Muscle of leg (tissue), 11 donors: ENCODE results near the gene PRSS38. TPM values are rescaled to one million over a fixed set of nuclear protein-coding genes. Genes with fewer than 3 reads are reported as not detected.
"Not testable (repeated sequence)": the region's sequence is repeated elsewhere in the genome, so short reads cannot be mapped to it uniquely, and the experiment has no call there.

ENCODE experiments used
- DNase-seq: peaks from one replicate; pipeline ENCODE4 v3.0.0; 2013
- H3K27ac ChIP-seq: one replicate; pipeline ENCODE4 v1.5.1; 2013; ENCODE audit warnings: mild to moderate bottlenecking, low read length, control low read depth
- H3K27me3 ChIP-seq: one replicate; pipeline ENCODE4 v1.6.1; 2013; ENCODE audit warnings: low read length; ENCODE audit not compliant: control insufficient read depth, insufficient read depth
- H3K36me3 ChIP-seq: one replicate; pipeline ENCODE4 v1.6.1; 2013; ENCODE audit warnings: low read length; ENCODE audit not compliant: control insufficient read depth, insufficient read depth
- H3K4me1 ChIP-seq: one replicate; pipeline ENCODE4 v1.6.1; 2013; ENCODE audit warnings: low read length; ENCODE audit not compliant: control insufficient read depth, insufficient read depth
- H3K4me3 ChIP-seq: one replicate; pipeline ENCODE4 v1.5.1; 2013; ENCODE audit warnings: low read length, control low read depth
- H3K9me3 ChIP-seq: replicated peaks from 2 replicates; pipeline ENCODE4 v1.6.1; 2013; ENCODE audit warnings: low read depth, low read length; ENCODE audit not compliant: control insufficient read depth
- WGBS: methylation state at CpG from one replicate; pipeline ENCODE4 v1.1.5; 2013; ENCODE audit warnings: missing lambda C conversion rate; ENCODE audit not compliant: insufficient coverage; 5-methylcytosine and 5-hydroxymethylcytosine counted together
- polyA plus RNA-seq, 8 donors: library from polyadenylated mRNA; unstranded; fragments of 120-200 nt; gene quantifications; one replicate each; pipeline versions ENCODE4 v1.2.1 to v1.2.3, GENCODE V29; 2013; ENCODE audit warnings: inconsistent platforms in 1 of 8, low replicate concordance in 1 of 8; ENCODE audit not compliant: insufficient read length in 8 of 8, insufficient read depth in 1 of 8
- total RNA-seq: library from RNA; stranded (reverse); fragments of 120-200 nt; gene quantifications from one replicate; pipeline ENCODE4 v1.2.4, GENCODE V29; 2013

The PRSS38 gene
- total and polyA plus RNA-seq, 9 donors = not detected

DNA sequence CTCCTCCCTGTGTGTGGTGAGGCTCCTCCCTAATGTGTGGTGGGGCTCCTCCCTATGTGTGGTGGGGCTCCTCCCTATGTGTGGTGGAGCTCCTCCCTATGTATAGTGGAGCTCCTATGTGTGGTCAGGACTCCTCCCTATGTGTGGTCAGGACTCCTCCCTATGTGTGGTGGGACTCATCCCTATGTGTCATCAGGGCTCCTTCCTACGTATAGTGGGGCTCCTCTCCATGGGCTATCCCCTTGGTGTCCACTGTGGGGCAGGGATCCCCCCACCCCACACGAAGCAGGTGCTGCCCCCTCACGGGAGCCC lies 29.6 kb downstream of the PRSS38 start:
- no peaks in the 10 kb centered on the region for H3K36me3 ChIP-seq
- DNase-seq = no peak
- no peaks in the 10 kb centered on the region for H3K27me3 ChIP-seq
- WGBS = 82% methylated on average over 3 of the region's 3 CpGs
- H3K9me3 ChIP-seq = peaks cover 4% of the 10 kb centered on the region
- no peaks in the 10 kb centered on the region for H3K4me1 ChIP-seq
- no peak overlapping the region for H3K27ac ChIP-seq
- no peak overlapping the region for H3K4me3 ChIP-seq

DNA sequence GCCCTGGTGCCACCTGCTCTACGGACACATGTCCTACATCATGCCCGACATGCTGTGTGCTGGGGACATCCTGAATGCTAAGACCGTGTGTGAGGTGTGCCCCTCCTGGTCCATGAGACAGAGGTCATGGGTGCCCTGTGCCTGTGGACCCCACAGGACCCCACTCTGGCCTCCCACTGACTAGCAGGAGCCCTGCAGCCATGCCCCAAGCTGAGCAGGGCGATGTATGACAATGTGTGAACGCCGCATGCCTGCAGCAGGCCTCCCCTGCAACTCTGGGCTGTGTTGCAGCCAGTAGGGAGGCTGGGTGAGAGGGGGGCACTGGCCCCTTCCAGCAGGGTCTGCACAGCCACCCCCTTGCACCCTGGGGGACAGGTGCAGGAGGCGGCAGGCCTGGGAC lies 30.0 kb downstream of the PRSS38 start:
- 98% methylated on average over 5 of the region's 7 CpGs for WGBS

DNA sequence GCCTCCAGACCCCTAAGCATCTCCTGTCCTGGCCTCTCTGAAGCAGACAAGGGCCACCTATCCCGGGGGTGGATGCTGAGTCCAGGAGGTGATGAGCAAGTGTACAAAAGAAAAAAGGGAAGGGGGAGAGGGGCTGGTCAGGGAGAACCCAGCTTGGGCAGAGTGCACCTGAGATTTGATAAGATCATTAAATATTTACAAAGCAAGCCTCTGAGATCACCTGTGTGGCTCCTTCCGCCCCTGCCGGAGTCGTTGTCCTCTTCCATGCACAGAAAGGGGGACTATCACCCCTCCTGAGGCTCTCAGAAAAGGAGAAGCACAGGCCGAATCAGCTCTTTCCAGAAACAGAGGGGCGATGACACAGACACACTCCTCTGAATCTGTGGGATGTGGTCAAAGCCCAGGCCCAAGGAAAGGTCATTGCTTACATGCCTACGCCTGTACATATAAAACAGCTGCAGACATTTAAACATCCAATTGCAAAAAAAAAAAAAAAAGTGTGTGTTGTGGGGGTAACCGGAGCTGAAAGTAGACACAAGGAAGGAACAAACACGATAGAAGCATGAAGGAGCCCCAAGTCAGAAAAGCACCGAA lies 30.9 kb downstream of the PRSS38 start:
- Histone ChIP-seq H3K4me3 (no peak overlapping the region), H3K36me3 (no peaks in the 10 kb centered on the region), H3K4me1 (no peaks in the 10 kb centered on the region), H3K9me3 (peaks cover 4% of the 10 kb centered on the region), H3K27me3 (no peaks in the 10 kb centered on the region), H3K27ac (no peak overlapping the region)
- WGBS = 66% methylated on average over 4 of the region's 10 CpGs
- no peak for DNase-seq

More for the DNA sequence above, 30.0 kb downstream of the PRSS38 start:
- Histone ChIP-seq H3K27ac (no peak overlapping the region), H3K4me3 (no peak overlapping the region), H3K4me1 (no peaks in the 10 kb centered on the region), H3K27me3 (no peaks in the 10 kb centered on the region), H3K36me3 (no peaks in the 10 kb centered on the region), H3K9me3 (peaks cover 4% of the 10 kb centered on the region)
- no peak for DNase-seq

DNA sequence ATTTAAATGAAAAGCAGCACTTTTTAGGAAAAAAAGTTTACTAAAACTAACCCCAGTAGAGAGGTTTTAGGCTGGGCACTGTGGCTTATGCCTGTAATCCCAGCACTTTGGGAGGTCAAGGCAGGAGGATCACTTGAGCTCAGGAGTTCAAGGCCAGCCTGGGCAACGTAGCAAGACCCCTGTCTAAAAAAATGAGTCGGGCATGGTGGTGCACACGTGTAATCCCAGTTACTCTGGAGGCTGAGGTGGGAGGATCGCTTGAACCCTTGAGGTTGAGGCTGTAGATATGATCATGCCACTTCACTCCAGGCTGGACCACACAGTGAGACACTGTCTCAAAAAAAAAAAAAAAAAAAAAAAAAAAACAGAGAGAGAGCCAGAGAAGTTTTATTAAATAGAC lies 31.6 kb downstream of the PRSS38 start:
- H3K9me3 ChIP-seq, H3K27me3 ChIP-seq, DNase-seq, H3K4me1 ChIP-seq, H3K36me3 ChIP-seq, H3K4me3 ChIP-seq, H3K27ac ChIP-seq: not testable (repeated sequence)
- WGBS = 93% methylated on average over 3 of the region's 4 CpGs

DNA sequence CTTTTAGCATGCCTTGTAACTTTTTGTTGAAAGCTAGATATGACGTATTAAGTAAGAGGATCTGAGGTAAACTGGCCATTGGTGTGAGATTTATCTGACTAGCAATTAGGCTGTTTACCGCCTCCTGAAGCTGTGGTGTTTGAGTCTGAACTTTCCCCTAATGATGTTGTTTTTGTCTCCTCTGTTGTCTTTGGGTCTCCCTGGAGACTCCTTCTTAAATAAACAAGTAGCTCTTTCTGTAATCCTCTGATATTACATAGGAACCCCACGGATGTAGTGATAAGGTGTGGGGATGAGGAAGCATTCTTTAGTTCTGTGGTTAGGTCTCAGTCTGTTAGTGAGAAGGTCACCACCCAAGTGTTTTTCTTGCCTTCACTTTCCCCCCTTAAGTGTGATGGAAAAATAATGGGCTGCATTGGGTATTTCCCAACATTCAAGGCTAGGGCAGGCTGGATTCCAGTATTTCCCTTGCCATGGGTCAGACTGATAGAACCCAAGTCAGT lies 33.0 kb downstream of the PRSS38 start:
- no peaks in the 10 kb centered on the region for H3K27me3 ChIP-seq
- H3K36me3 ChIP-seq = no peaks in the 10 kb centered on the region
- 100% methylated on average over 1 of the region's 3 CpGs for WGBS
- peaks cover 4% of the 10 kb centered on the region for H3K9me3 ChIP-seq
- no peak overlapping the region for H3K27ac ChIP-seq
- H3K4me3 ChIP-seq = no peak overlapping the region
- H3K4me1 ChIP-seq = no peaks in the 10 kb centered on the region
- DNase-seq = no peak

DNA sequence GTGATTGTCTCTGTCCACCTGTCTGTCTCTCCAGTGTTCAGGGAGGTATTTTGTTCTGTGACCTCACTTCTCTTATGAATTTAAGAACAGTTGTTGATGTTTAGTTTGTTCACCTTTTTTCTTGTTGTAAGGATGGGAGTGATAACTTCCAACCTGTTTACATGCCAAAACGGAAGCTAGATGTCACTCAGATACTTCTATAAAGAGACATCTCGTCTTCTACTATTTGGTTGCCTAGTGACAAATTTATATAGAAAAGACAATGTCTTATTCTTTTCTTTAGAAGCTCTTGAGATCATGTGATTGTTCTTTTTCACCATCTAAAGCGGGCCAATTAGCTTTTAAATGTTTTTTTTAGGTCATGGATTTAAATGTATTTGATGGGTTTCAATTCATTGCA lies 33.8 kb downstream of the PRSS38 start:
- no peak for DNase-seq
- no CpG with 5 or more reads among the region's 3 CpGs for WGBS

DNA sequence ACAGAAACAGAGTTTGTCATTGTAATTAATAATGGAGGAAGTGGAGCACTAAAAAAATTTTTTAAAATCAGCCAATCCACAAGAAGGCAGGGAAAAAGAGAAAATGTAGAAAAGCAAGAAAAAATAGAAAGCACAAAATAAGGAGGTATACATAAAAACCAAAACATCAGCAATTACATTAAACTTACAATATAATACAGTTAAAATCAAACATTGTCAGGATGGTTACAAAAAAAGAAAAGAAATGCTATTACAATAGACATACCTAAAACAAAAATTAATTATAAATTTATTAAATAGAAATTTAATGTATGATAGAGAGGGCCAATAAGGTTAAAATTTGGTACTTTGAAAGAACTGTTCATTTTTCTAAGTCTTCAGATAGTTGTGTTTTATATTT lies 38.7 kb downstream of the PRSS38 start:
- Histone ChIP-seq H3K27me3 (no peaks in the 10 kb centered on the region), H3K4me1 (no peaks in the 10 kb centered on the region), H3K27ac (no peak overlapping the region), H3K9me3 (no peaks in the 10 kb centered on the region), H3K4me3 (no peak overlapping the region), H3K36me3 (no peaks in the 10 kb centered on the region)
- no peak for DNase-seq

More for the DNA sequence above, 33.8 kb downstream of the PRSS38 start:
- no peaks in the 10 kb centered on the region for H3K36me3 ChIP-seq
- H3K4me1 ChIP-seq = no peaks in the 10 kb centered on the region
- peaks cover 4% of the 10 kb centered on the region for H3K9me3 ChIP-seq
- no peaks in the 10 kb centered on the region for H3K27me3 ChIP-seq
- H3K27ac ChIP-seq = no peak overlapping the region
- no peak overlapping the region for H3K4me3 ChIP-seq

DNA sequence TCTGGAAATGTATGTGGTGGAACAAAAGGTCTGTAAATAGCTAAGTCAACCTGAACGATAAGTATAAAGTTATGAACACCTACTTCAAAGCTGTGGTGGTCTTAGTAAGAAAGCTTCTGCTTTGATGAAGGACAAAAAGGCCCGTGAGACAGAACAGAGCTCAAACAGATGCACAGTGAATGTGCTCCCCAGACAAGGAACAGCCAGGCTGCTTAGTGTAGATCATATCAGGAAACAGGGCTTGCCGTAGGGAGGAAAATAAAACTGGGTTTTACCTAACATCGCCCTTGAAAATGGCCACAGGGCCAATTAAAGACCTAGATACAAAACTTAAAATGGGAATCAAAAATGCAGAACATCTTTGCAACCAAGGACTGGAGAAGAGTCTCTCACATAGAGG lies 40.2 kb downstream of the PRSS38 start:
- 44% methylated on average over 1 of the region's 4 CpGs for WGBS
- Histone ChIP-seq H3K27me3 (no peaks in the 10 kb centered on the region), H3K9me3 (no peaks in the 10 kb centered on the region), H3K27ac (no peak overlapping the region), H3K36me3 (no peaks in the 10 kb centered on the region), H3K4me1 (no peaks in the 10 kb centered on the region), H3K4me3 (no peak overlapping the region)
- no peak for DNase-seq

DNA sequence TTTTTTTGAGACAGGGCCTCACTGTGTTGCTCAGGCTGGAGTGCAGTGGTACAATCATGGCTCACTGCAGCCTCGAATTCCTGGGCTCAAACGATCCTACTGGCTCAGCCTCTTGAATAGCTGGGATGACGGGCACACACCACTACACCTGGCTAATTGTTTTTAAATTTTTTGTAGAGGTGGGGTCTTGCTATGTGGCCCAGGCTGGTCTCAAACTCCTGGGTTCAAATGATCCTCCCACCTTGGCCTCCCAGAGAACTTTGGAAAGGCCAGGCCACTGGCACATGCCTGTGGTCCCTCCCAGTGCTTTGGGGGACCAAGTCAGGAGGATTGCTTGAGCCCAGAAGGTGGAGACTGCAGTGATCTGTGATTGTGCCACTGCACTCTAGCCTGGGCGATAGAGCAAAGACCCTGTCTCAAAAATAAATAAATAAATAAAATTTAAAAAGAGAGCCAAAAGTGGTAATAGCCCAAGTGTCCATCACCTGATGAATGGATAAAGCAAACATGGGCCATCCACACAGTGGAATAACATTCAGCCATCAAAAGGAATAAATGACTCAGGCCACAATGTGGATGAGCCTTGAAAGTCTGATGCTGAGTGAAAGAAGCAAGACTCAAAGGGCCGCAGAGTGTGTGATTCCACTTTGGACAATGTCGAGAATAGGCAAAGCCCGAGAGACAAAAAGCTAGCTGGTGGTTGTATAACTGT lies 40.8 kb downstream of the PRSS38 start:
- no peaks in the 10 kb centered on the region for H3K9me3 ChIP-seq
- no peak for DNase-seq
- H3K4me1 ChIP-seq = no peaks in the 10 kb centered on the region
- H3K27ac ChIP-seq = no peak overlapping the region
- H3K36me3 ChIP-seq = no peaks in the 10 kb centered on the region
- no peak overlapping the region for H3K4me3 ChIP-seq
- H3K27me3 ChIP-seq = no peaks in the 10 kb centered on the region
- 74% methylated on average over 3 of the region's 7 CpGs for WGBS

DNA sequence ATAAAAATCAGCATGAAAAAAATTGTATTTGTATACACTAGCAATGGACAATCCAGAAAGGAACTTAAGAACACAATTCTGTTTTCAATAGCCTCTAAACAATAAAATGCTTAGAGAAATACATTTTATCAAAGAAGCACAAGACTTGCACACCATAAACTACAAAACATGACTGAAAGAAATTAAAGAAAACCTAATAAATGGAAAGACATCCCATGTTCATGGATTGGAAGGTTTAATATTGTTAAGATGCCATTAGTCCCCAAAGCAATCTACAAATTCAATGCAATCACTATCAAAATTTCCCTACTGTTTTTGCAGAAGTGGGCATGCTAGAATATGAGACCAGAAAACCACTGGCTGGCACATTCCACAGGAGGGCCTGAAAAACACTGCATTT lies 49.4 kb downstream of the PRSS38 start:
- Histone ChIP-seq H3K4me3 (no peak overlapping the region), H3K27ac (no peak overlapping the region), H3K9me3 (peaks cover 15% of the 10 kb centered on the region), H3K27me3 (no peaks in the 10 kb centered on the region), H3K4me1 (peaks cover 7% of the 10 kb centered on the region), H3K36me3 (no peaks in the 10 kb centered on the region)
- DNase-seq = no peak
